ENCODE results near the gene USP12.

The USP12 gene

GRCh38 chr13:27113436-27113835, 58.2 kb downstream of the USP12 start:
- Mint-ChIP-seq H3K36me3 (peaks cover 21 to 29% of the 10 kb centered on the region in 2 donors), H3K27me3 (no peaks in the 10 kb centered on the region), H3K4me3 (peak overlapping the region; percentile 5 to 26), H3K9me3 (peaks cover 0 to 2% of the 10 kb centered on the region in 2 donors), H3K27ac (peak overlapping the region; percentile 65), H3K4me1 (peaks cover 24 to 42% of the 10 kb centered on the region in 2 donors)
- ATAC-seq (replicated peaks): peak; percentile 51 to 60
- no peak for DNase-seq

GRCh38 chr13:27112006-27112405, 59.6 kb downstream of the USP12 start:
- Mint-ChIP-seq H3K4me3 (no peak overlapping the region), H3K4me1 (peaks cover 19 to 37% of the 10 kb centered on the region in 2 donors), H3K36me3 (peaks cover 21 to 31% of the 10 kb centered on the region in 2 donors), H3K27me3 (no peaks in the 10 kb centered on the region), H3K27ac (no peak overlapping the region), H3K9me3 (peaks cover 0 to 2% of the 10 kb centered on the region in 2 donors)
- no peak for DNase-seq
- peak; percentile 67 for ATAC-seq (replicated peaks)

GRCh38 chr13:27110056-27110746, 61.4 kb downstream of the USP12 start:
- ATAC-seq (replicated peaks) (no peak), DNase-seq (no peak)
- peaks cover 0 to 2% of the 10 kb centered on the region in 2 donors for H3K9me3 Mint-ChIP-seq
- peaks cover 12 to 23% of the 10 kb centered on the region in 2 donors for H3K36me3 Mint-ChIP-seq
- no peak overlapping the region for H3K4me3 Mint-ChIP-seq
- no peak overlapping the region for H3K27ac Mint-ChIP-seq
- H3K4me1 Mint-ChIP-seq: peaks cover 16 to 35% of the 10 kb centered on the region in 2 donors
- no peaks in the 10 kb centered on the region for H3K27me3 Mint-ChIP-seq

- no peak overlapping the region for H3K4me3 Mint-ChIP-seq
- H3K27me3 Mint-ChIP-seq: no peaks in the 10 kb centered on the region
- H3K9me3 Mint-ChIP-seq: no peaks in the 10 kb centered on the region
- DNase-seq (no peak), ATAC-seq (replicated peaks) (no peak)
- H3K27ac Mint-ChIP-seq: no peak overlapping the region
- peaks cover 7 to 15% of the 10 kb centered on the region in 2 donors for H3K4me1 Mint-ChIP-seq
- peaks cover 15 to 30% of the 10 kb centered on the region in 2 donors for H3K36me3 Mint-ChIP-seq
Measured at GRCh38 chr13:27106144-27106543, 65.5 kb downstream of the USP12 start.

GRCh38 chr13:27104606-27105005, 67.0 kb downstream of the USP12 start:
- H3K36me3 Mint-ChIP-seq: peaks cover 22 to 38% of the 10 kb centered on the region in 2 donors
- no peak for ATAC-seq (replicated peaks)

GRCh38 chr13:27101847-27102246, 69.8 kb downstream of the USP12 start:
- H3K4me3 Mint-ChIP-seq: no peak overlapping the region
- no peak overlapping the region for H3K27ac Mint-ChIP-seq
- ATAC-seq (replicated peaks): no peak
- no peaks in the 10 kb centered on the region for H3K27me3 Mint-ChIP-seq
- no peak for DNase-seq
- no peaks in the 10 kb centered on the region for H3K9me3 Mint-ChIP-seq
- peaks cover 31 to 40% of the 10 kb centered on the region in 2 donors for H3K36me3 Mint-ChIP-seq
- peaks cover 20 to 39% of the 10 kb centered on the region in 2 donors for H3K4me1 Mint-ChIP-seq

More at GRCh38 chr13:27104606-27105005, 67.0 kb downstream of the USP12 start:
- no peak overlapping the region for H3K4me3 Mint-ChIP-seq
- DNase-seq: no peak
- no peaks in the 10 kb centered on the region for H3K9me3 Mint-ChIP-seq
- H3K27ac Mint-ChIP-seq: no peak overlapping the region
- no peaks in the 10 kb centered on the region for H3K27me3 Mint-ChIP-seq
- H3K4me1 Mint-ChIP-seq: peaks cover 14 to 25% of the 10 kb centered on the region in 2 donors

- Mint-ChIP-seq H3K36me3 (peaks cover 28 to 40% of the 10 kb centered on the region in 2 donors), H3K9me3 (no peaks in the 10 kb centered on the region), H3K27me3 (no peaks in the 10 kb centered on the region)
Measured at GRCh38 chr13:27101289-27101688, 70.3 kb downstream of the USP12 start.

GRCh38 chr13:27097691-27098090, 73.9 kb downstream of the USP12 start:
- H3K36me3 Mint-ChIP-seq: peaks cover 40 to 50% of the 10 kb centered on the region in 2 donors
- H3K27ac Mint-ChIP-seq: no peak overlapping the region
- ATAC-seq (replicated peaks): no peak
- no peaks in the 10 kb centered on the region for H3K9me3 Mint-ChIP-seq
- peaks cover 21 to 33% of the 10 kb centered on the region in 2 donors for H3K4me1 Mint-ChIP-seq
- no peaks in the 10 kb centered on the region for H3K27me3 Mint-ChIP-seq
- DNase-seq: no peak
- no peak overlapping the region for H3K4me3 Mint-ChIP-seq

More at GRCh38 chr13:27101289-27101688, 70.3 kb downstream of the USP12 start:
- Mint-ChIP-seq H3K4me3 (no peak overlapping the region), H3K27ac (no peak overlapping the region), H3K4me1 (peaks cover 20 to 35% of the 10 kb centered on the region in 2 donors)
- DNase-seq (no peak), ATAC-seq (replicated peaks) (no peak)

- peaks cover 46 to 61% of the 10 kb centered on the region in 2 donors for H3K36me3 Mint-ChIP-seq
- ATAC-seq (replicated peaks): no peak
- no peak overlapping the region for H3K4me3 Mint-ChIP-seq
- H3K27ac Mint-ChIP-seq: peak overlapping the region; percentile 25
- no peaks in the 10 kb centered on the region for H3K27me3 Mint-ChIP-seq
- no peak for DNase-seq
- peaks cover 8 to 11% of the 10 kb centered on the region in 2 donors for H3K4me1 Mint-ChIP-seq
- H3K9me3 Mint-ChIP-seq: no peaks in the 10 kb centered on the region
Measured at GRCh38 chr13:27091451-27091850, 80.2 kb downstream of the USP12 start.

- H3K4me1 Mint-ChIP-seq: peaks cover 8 to 11% of the 10 kb centered on the region in 2 donors
- H3K4me3 Mint-ChIP-seq: no peak overlapping the region
- no peaks in the 10 kb centered on the region for H3K9me3 Mint-ChIP-seq
- H3K27ac Mint-ChIP-seq: no peak overlapping the region
- no peak for DNase-seq
- no peak for ATAC-seq (replicated peaks)
- no peaks in the 10 kb centered on the region for H3K27me3 Mint-ChIP-seq
- peaks cover 44 to 58% of the 10 kb centered on the region in 2 donors for H3K36me3 Mint-ChIP-seq
Measured at GRCh38 chr13:27088619-27089018, 83.0 kb downstream of the USP12 start.

GRCh38 chr13:27086599-27087265, 84.9 kb downstream of the USP12 start:
- Mint-ChIP-seq H3K27me3 (no peaks in the 10 kb centered on the region), H3K27ac (peak overlapping the region; percentile 21), H3K4me1 (peaks cover 8% of the 10 kb centered on the region in 2 donors), H3K9me3 (no peaks in the 10 kb centered on the region), H3K4me3 (no peak overlapping the region), H3K36me3 (peaks cover 29 to 55% of the 10 kb centered on the region in 2 donors)
- DNase-seq: no peak
- ATAC-seq (replicated peaks): peak in 1 of 2 donors; percentile 27

GRCh38 chr13:27083183-27083582, 88.4 kb downstream of the USP12 start:
- DNase-seq (no peak), ATAC-seq (replicated peaks) (no peak)
- H3K9me3 Mint-ChIP-seq: no peaks in the 10 kb centered on the region
- peaks cover 30 to 55% of the 10 kb centered on the region in 2 donors for H3K36me3 Mint-ChIP-seq
- no peak overlapping the region for H3K4me3 Mint-ChIP-seq
- no peak overlapping the region for H3K27ac Mint-ChIP-seq
- no peaks in the 10 kb centered on the region for H3K27me3 Mint-ChIP-seq
- peaks cover 8 to 11% of the 10 kb centered on the region in 2 donors for H3K4me1 Mint-ChIP-seq

GRCh38 chr13:27081893-27082679, 89.5 kb downstream of the USP12 start:
- no peaks in the 10 kb centered on the region for H3K27me3 Mint-ChIP-seq
- H3K36me3 Mint-ChIP-seq: peaks cover 26 to 52% of the 10 kb centered on the region in 2 donors
- no peak for ATAC-seq (replicated peaks)

More at GRCh38 chr13:27081893-27082679, 89.5 kb downstream of the USP12 start:
- Mint-ChIP-seq H3K4me1 (peaks cover 9 to 10% of the 10 kb centered on the region in 2 donors), H3K4me3 (no peak overlapping the region), H3K9me3 (no peaks in the 10 kb centered on the region), H3K27ac (no peak overlapping the region)
- no peak for DNase-seq

All from stimulated activated naive B cell treated with anti-CD40 and anti-IgM and Interleukin-4, amounts not matched to agents 10 μg/mL and 1 μg/mL and 100 μg/mL, for 72 hours (primary cell).